SK-MEL-5 (cell line): Measurements from ENCODE around the gene ATP6V0C. TPM values are rescaled to one million over a fixed set of nuclear protein-coding genes. Genes with fewer than 3 reads are reported as not detected.

Experiments used
- DNase-seq: peaks from one replicate; pipeline ENCODE4 v3.0.0-alpha.2; 2016; ENCODE audit warnings: low read depth, low spot score
- in situ Hi-C: cut with HindIII; loops from 2 replicates; pipeline ENCODE4 v1.10.0; 2016; ENCODE audit warnings: low sequenced_read_pairs, high pct_unique_total_duplicates, low pct_unique_long_range_greater_than_20kb
- polyA plus RNA-seq, 2 experiments: library from polyadenylated mRNA; depleted of rRNA; stranded (reverse); fragments of >200 nt; gene quantifications; 2 replicates each; pipeline ENCODE4 v1.2.3, GENCODE V29; 2015
- total RNA-seq: library from RNA; depleted of rRNA; stranded (reverse); fragments of >200 nt; shearing (Covaris generic); gene quantifications from 2 replicates; pipeline ENCODE4 v1.2.3, GENCODE V29; 2014; rRNA removed

Gene ATP6V0C
- total RNA-seq, result 77.8 and 90.0 TPM in 2 replicates
- polyA plus RNA-seq (2015; cell fraction: cytosol; rRNA removed), result 658 and 749 TPM in 2 replicates
- 45.5 and 71.0 TPM in 2 replicates for polyA plus RNA-seq (2015; cell fraction: nucleus; rRNA removed)

DNA sequence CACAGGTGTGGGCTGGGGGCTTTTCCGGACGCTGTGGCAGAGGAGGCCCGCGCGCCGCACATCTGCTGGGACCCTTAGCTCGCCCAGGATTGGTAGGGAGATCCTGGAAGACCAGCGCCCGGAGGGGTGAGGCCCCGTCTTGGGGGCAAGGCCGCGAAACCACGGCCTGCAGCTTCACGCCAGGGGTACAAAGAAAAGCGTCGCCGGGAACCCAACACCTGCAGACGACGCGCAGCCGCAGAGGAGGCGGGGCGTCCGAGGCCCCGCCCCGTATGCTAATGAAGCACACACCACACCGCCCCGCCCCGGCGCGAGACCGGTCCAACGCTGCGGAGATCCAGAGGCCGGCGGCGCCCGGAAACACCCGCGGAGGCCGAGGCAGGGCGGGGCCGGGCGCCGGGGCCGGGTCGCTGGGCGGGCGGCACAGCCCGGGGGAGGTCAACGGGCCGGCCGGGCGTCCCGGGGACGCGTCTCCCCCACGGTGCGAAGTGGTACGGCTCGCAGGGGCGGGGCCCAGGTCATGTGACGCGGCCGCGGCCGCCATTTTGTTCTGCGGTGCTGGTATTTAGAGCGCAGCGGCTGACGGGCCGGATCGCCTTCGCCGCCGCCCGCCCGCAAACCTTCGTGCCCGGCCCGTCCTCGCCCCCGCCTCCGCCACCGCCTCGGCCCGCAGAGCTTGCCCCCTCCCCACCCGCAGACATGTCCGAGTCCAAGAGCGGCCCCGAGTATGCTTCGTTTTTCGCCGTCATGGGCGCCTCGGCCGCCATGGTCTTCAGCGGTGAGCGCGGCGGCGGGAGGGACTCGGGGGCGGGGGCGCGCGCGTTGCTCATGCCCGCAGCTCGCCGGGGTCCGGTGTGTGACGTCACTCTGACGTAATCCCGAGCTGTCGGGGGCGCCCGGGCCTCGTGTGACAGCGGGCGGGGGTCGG is at the start of gene ATP6V0C:
TSS of gene ATP6V0C (plus strand) at position 548 of the 928 bp plus-strand sequence. CDS start at position 700, 152 bp downstream.
- peak; percentile 83 for DNase-seq
- in situ Hi-C loops, result no loop called here

DNA sequence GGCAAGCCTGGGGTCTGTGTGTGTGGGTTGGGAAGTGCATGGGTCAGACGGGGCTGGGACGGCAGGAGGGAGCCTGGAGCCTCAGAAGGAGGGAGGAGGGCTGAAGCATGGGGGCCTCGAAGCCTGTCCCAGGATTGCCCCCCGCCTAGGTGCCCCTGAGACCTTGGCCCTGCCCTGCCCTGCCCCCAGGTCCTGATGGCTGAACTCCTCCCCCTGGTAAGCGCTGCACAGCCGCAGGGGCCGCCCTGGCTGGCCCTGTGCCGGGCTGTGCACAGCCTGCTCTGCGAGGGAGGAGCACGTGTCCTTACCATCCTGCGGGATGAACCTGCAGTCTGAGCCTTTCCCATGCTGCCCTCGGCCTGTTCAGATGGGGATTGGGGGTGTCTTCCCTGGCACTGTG is 49.4 kb upstream of the ATP6V0C start:
- DNase-seq, result no peak
- in situ Hi-C loops, result no loop called here

DNA sequence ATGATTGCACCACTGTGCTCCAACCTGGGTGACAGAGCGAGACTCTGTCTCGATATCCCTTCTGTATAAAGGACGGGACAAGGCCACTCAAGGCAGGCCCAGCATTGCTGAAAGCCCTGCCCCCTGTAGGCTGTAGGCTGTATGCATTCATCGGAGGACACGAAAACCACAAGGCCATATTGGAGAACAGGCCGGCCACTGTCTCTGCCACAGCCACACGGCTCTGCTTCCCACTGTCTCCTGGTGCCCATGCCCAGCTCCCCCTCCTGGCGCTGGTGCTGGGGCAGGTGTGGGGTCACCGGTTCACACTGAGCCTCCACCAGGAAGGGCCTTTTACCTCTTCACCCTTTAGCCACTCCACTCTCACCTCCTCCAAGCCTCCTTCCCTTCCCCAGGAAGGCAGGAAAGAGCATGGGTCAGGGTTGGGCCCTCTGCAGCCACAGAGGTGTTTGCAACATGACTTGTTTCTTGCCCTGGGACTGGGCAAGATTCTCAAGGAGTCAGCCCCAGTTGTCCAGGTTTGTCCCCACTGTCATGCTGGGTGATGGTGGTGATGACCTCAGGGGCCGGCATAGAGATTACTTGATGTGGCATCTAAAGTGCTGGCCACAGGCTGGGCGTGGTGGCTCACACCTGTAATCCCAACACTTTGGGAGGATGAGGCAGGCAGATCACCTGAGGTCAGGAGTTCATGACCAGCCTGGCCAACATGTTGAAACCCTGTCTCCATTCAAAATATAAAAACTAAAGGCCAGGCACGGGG is 47.9 kb upstream of the ATP6V0C start:
- in situ Hi-C loops, result no loop called here
- DNase-seq, result peak; percentile 68

DNA sequence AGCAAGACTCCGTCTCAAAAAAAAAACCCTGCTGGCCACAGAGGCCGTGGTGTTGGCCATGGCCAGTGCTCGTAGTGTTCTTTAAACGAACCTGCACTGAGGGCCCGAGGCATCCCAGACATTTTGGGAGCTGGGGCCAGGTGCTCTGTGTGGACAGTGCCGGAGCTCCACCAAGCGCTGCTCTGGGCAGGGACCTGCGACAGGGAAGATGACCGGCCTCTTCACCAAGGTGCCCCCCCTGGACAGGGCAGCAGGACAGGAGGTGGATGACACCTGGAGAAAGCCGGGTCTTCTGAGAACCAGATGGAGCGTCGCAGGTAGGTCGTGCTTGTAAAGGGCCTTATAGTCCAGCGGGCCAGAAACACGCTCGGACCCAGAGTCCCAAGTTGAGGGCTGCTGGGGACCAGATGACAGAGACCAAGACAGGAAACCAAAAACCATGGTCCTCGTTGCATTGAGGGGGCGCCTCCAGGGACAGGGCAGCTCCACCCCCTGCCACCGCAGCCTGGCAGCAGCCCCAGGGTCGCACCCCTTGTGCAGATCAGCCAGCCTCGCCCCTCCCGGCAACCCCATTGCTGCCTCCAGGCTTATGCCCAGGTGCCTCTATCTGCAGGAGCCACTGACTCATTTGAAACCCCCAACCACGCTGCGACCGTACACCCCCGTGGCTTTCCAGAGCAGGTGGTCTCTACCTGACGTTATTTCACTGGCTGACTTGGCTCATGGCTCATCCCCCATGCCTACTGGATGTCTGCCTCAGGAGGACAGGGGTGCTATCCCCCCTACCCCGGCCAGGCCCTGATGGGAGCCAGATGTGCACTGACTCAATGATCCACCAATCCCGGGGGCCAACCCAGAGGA is 46.9 kb upstream of the ATP6V0C start:
- DNase-seq, result no peak
- in situ Hi-C loops, result no loop called here

DNA sequence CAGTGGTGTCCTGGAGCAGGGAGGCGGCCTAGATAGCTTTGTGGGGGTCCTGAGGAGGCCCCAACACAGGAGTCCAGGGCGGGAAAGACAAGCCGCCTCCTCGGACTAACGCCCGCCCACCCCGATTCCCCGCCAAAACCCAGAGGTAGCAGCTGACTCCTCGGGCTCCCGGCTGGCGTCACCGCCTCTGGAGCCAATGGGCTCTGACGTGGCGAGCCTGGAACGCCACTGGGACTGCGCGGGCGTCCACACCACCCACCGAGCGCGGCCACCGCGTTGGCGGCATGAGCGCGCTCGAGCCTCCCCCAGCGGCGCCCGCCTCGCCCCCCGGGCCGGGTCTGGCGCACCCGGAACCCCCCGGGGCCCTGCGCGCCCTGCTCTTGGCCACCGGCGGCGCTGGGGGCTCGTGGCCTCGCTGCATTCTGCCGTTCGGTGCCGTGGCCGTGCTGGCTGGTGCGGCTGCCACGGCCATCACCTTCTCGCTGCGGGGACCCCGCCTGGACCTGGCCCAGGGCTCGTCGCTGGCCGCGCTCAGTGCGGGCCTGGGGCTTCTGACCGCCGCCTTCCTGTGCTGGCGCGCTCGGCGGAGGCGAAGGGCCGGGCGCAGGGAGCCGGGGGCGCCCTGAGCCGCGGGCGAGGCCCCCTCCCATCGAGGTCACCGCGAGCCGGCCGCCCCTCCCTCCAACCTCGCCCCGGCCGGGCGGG is 46.1 kb upstream of the ATP6V0C start:
- in situ Hi-C loops, result no loop called here

DNA sequence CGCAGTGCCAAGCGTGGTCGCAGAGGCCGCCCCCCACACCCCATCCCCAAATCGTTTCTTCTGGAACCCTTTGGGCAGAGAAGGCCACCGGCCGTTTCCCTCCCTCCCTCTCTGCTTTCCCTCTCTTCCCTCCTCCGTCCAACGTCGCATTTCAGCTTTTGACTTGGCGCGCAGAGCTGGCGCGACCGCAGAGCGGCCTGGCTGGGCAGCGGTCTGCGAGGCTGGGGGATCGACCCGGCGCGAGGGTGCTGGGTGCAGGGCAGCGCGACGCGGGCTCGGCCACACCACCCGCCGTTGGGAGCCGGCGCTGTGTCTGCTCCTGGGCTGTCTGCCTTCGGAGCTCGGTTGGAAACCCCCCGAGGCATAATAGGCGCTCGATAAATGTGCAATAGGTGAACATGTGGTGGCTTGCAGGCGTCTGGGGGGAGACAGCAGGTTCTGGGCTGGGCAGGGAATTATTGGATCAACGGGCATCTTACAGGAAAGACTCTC is 45.5 kb upstream of the ATP6V0C start:
- in situ Hi-C loops, result no loop called here
- no peak for DNase-seq

More for the DNA sequence above, 46.1 kb upstream of the ATP6V0C start:
- peak; percentile 45 for DNase-seq

DNA sequence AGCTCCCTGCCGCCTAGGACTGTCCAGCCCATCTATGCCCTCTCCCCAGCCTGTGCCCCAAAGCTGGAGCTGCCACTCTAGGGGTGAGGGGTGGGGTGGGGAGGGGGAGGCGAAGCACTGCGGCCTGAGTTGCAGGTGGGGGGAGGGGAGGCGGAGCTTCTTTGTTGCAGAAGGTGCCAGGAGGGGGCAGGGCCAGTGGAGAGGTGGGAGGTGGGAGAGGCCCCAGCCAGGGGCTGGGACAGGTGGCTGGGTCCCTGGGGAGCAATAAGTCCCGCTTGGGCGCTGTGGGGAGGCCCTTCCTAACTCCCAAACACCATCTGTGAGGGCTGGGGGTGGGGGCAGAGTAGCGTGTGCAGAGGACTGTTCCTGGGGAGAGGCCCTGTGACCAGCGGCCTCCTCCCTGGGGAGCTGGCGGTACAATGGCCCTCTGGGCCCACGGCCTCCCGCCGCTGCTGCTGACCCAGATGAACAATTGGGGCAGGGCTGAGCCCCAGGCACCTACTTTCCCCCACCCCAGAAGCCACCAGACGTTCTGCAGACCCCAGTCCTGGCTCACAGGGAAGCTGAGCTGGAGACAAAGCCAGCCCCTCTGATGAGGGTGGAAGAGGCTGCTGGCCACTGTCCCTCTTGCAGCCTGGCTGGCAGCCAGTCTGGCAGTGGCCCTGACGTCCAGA is 44.9 kb upstream of the ATP6V0C start:
- DNase-seq, result no peak
- in situ Hi-C loops, result no loop called here

DNA sequence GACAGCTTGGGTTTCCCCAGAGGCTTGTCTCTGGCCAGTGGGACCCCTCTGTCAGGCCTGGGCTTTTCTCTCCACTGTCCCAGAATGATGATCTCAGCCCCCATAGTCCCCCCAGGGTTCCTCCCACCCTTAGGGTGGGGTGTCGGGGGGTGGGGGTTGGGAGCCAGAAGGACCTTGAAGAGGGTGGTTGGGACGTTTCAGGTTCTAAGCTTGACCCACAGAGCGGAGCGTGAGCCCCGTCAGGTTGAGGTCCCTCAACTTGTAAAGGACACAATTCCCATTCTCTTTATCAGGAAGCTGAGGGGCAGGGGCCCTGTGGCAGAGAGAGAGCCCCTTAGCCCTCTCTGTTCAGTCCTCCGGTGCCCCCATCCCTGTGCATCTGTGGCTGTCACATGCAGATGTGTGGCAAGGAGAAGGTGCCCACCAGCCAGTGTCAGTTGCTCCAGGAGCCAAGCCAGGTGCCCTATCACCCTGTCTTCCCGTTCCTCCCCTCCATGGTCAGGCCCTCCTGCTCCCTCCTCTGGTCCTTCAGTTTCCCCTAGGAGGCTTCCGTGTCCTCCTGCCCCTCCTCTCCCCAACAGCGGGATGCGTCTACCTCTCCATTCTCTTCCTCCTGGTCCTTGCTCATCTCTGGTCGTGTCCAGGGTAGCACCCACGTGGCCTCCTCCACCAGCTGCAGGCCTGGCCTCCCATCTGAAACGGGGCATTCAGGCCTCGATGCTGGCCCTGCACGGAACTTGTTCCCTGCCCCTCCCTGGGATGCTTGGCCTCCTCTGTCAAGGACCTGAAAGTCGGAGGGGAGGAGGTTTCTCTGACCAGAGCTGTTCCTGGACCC is 44.1 kb upstream of the ATP6V0C start:
- DNase-seq, result no peak
- in situ Hi-C loops, result no loop called here

DNA sequence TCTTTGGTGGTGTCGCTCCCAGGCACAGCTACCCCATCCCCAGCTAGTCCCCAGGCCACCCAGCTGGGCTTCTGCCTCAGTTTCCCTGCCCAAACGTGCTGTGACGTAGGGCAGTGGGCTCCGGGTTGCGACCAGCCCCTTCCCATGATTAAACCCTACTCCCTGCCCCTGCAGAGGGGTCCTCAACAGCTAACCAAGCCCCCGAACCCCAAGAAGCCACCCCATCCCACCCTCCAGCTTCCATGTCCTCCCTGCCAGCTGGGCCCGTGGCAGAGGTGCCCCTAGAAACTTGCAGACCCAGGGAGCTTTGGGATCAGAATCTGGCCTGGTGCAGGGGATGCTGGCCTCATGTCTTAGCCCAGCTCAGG is 43.5 kb upstream of the ATP6V0C start:
- DNase-seq, result no peak
- in situ Hi-C loops, result no loop called here

DNA sequence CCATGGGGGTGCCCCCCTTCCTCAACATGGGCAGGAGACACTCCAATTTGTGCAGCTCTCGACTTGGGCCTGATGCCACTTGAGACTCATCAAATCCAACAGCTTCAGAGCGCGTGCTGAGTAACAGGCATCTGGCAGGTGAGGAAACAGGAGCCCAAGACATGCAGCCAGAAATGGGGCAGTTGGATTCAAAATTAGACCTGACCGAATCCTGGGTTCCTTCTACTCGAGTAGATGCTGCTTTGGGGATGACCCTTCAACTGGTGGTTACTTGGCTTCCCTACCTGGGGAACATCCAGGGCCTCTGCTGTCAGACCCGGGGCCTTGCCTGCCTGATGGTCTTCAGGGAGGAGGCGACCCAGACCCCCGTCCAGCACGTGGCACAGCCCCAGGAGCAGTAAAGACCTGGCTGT is 43.1 kb upstream of the ATP6V0C start:
- in situ Hi-C loops, result no loop called here
- DNase-seq, result no peak

DNA sequence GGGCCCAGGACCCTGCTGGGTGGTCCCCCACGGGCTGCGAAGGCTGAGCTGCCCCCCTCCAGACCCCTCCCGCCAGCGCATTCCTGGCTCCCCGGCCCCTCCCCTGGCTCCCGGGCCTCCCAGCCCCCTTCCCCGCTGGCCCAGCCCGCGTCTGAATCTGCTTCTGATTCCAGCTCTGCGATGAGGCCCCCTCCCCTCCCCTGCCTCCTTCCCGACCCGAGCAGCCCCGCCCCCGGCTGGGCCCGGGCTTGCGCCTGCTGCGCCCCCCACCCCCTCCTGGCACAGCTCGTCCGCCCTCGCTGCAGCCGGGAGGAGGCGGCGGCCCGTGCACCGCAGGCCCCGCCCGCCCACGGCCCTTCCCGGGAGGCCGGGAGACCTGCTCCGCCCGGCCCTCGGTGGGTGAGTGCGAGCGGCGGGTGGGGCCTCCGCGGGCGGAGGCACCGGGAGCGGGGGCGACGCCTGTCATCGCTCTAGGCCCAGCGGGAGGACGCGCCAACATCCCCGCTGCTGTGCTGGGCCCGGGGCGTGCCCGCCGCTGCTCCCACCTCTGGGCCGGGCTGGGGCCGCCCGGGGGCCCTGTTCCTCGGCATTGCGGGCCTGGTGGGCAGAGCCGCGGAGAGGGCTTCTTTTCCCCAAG is 42.6 kb upstream of the ATP6V0C start, which contains the start of gene NTN3:
TSS of gene NTN3 (plus strand) at position 282 of the 637 bp plus-strand sequence. CDS start 405 bp downstream, outside the sequence.
- in situ Hi-C loops, result no loop called here

DNA sequence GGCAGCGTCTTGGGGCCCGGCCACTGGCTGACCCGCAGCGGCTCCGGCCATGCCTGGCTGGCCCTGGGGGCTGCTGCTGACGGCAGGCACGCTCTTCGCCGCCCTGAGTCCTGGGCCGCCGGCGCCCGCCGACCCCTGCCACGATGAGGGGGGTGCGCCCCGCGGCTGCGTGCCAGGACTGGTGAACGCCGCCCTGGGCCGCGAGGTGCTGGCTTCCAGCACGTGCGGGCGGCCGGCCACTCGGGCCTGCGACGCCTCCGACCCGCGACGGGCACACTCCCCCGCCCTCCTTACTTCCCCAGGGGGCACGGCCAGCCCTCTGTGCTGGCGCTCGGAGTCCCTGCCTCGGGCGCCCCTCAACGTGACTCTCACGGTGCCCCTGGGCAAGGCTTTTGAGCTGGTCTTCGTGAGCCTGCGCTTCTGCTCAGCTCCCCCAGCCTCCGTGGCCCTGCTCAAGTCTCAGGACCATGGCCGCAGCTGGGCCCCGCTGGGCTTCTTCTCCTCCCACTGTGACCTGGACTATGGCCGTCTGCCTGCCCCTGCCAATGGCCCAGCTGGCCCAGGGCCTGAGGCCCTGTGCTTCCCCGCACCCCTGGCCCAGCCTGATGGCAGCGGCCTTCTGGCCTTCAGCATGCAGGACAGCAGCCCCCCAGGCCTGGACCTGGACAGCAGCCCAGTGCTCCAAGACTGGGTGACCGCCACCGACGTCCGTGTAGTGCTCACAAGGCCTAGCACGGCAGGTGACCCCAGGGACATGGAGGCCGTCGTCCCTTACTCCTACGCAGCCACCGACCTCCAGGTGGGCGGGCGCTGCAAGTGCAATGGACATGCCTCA is 41.9 kb upstream of the ATP6V0C start:
- in situ Hi-C loops, result no loop called here
- no peak for DNase-seq

More for the DNA sequence above, 42.6 kb upstream of the ATP6V0C start, which contains the start of gene NTN3:
- no peak for DNase-seq

DNA sequence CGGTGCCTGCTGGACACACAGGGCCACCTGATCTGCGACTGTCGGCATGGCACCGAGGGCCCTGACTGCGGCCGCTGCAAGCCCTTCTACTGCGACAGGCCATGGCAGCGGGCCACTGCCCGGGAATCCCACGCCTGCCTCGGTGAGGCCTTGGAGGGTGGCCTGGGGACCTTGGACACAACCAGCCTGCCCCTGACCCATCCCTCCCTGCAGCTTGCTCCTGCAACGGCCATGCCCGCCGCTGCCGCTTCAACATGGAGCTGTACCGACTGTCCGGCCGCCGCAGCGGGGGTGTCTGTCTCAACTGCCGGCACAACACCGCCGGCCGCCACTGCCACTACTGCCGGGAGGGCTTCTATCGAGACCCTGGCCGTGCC is 41.3 kb upstream of the ATP6V0C start:
- in situ Hi-C loops, result no loop called here
- no peak for DNase-seq

DNA sequence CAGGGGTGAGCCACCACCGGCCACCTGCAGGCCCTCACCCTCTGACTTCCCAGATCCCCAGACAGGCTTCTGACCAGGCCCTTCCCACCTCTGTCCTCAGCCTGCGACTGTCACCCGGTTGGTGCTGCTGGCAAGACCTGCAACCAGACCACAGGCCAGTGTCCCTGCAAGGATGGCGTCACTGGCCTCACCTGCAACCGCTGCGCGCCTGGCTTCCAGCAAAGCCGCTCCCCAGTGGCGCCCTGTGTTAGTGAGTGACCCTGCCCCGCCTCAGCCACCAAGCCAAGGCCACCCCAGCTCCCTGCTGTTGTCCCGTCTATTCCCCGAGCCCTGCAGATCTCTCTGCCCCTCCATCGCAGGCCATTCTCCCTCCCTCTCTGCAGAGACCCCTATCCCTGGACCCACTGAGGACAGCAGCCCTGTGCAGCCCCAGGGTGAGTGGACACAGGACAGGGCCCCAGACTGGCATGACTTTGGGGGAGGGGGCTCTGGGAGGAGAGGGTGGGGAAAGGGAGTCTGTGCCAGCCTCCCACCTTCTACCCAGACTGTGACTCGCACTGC is 40.8 kb upstream of the ATP6V0C start:
- in situ Hi-C loops, result no loop called here
- DNase-seq, result no peak
